ENCODE data around the gene ST3GAL2. TPM values are rescaled to one million over a fixed set of nuclear protein-coding genes. Genes with fewer than 3 reads are reported as not detected.
A peak's percentile ranks its signal among the peaks of the same experiment; 100 is the strongest.

The ST3GAL2 gene
- total and polyA plus RNA-seq, 2 experiments from 2014 or later: 46.1 to 115 TPM

GRCh38 chr16:70430667-70431536 is 8.0 kb downstream of the ST3GAL2 start:
- TF ChIP-seq CTCF (IDR thresholded peaks at IDR 0.05; ENCODE audit: low read depth, low read length): no peak
- no peak overlapping the region for H3K4me3 ChIP-seq
- no peaks in the 10 kb centered on the region for H3K36me3 ChIP-seq
- peaks cover 73% of the 10 kb centered on the region for H3K4me1 ChIP-seq (ENCODE audit: low read depth)
- no peak for DNase-seq (ENCODE audit: low read depth in 1 of 2, low spot score in 1 of 2)
- H3K27me3 ChIP-seq: no peaks in the 10 kb centered on the region
- peak overlapping the region; percentile 99 for H3K27ac ChIP-seq
- no peaks in the 10 kb centered on the region for H3K9me3 ChIP-seq (ENCODE audit: low read depth)

- TF ChIP-seq CTCF (IDR thresholded peaks at IDR 0.05; ENCODE audit: low read depth, low read length): no peak
- Histone ChIP-seq H3K36me3 (no peaks in the 10 kb centered on the region), H3K27me3 (no peaks in the 10 kb centered on the region), H3K4me1 (ENCODE audit: low read depth) (peaks cover 75% of the 10 kb centered on the region), H3K9me3 (ENCODE audit: low read depth) (no peaks in the 10 kb centered on the region), H3K27ac (peak overlapping the region; percentile 99), H3K4me3 (no peak overlapping the region)
- DNase-seq (ENCODE audit: low read depth in 1 of 2, low spot score in 1 of 2): no peak
These were observed 8.8 kb downstream of the ST3GAL2 start for GRCh38 chr16:70429888-70430666.

- H3K27ac ChIP-seq: peak overlapping the region; percentile 99
- H3K4me1 ChIP-seq (ENCODE audit: low read depth): peaks cover 69% of the 10 kb centered on the region
- no peaks in the 10 kb centered on the region for H3K9me3 ChIP-seq (ENCODE audit: low read depth)
- H3K27me3 ChIP-seq: no peaks in the 10 kb centered on the region
- DNase-seq (ENCODE audit: low read depth in 1 of 2, low spot score in 1 of 2): peak; percentile 95 to 98
- H3K36me3 ChIP-seq: no peaks in the 10 kb centered on the region
- TF ChIP-seq CTCF (IDR thresholded peaks at IDR 0.05; ENCODE audit: low read depth, low read length): no peak
- no peak overlapping the region for H3K4me3 ChIP-seq
These were observed 10.5 kb downstream of the ST3GAL2 start for GRCh38 chr16:70428178-70428998.

- no peak overlapping the region for H3K4me3 ChIP-seq
- H3K27me3 ChIP-seq: no peaks in the 10 kb centered on the region
- peak overlapping the region; percentile 99 for H3K27ac ChIP-seq
- TF ChIP-seq CTCF (IDR thresholded peaks at IDR 0.05; ENCODE audit: low read depth, low read length): no peak
- no peak for DNase-seq (ENCODE audit: low read depth in 1 of 2, low spot score in 1 of 2)
- H3K4me1 ChIP-seq (ENCODE audit: low read depth): peaks cover 65% of the 10 kb centered on the region
- H3K36me3 ChIP-seq: no peaks in the 10 kb centered on the region
- H3K9me3 ChIP-seq (ENCODE audit: low read depth): no peaks in the 10 kb centered on the region
These were observed 11.1 kb downstream of the ST3GAL2 start for GRCh38 chr16:70427786-70428177.

GRCh38 chr16:70422543-70422942 is 16.4 kb downstream of the ST3GAL2 start:
- TF ChIP-seq CTCF (IDR thresholded peaks at IDR 0.05; ENCODE audit: low read depth, low read length): no peak
- no peak for DNase-seq (ENCODE audit: low read depth in 1 of 2, low spot score in 1 of 2)
- Histone ChIP-seq H3K9me3 (ENCODE audit: low read depth) (no peaks in the 10 kb centered on the region), H3K27ac (peak overlapping the region; percentile 62), H3K27me3 (no peaks in the 10 kb centered on the region), H3K4me1 (ENCODE audit: low read depth) (peaks cover 65% of the 10 kb centered on the region), H3K4me3 (no peak overlapping the region), H3K36me3 (no peaks in the 10 kb centered on the region)
